Retinal pigment epithelial cell (primary cell): ENCODE data around the gene RFX7.
"Not testable (repeated sequence)": the region's sequence is repeated elsewhere in the genome, so short reads cannot be mapped to it uniquely, and the experiment has no call there.

Source experiments
- DNase-seq: peaks from one replicate; pipeline ENCODE4 v3.0.0-alpha.2; 2010; ENCODE audit warnings: low read depth
- H3K4me3 ChIP-seq: 2 replicates; pipeline ENCODE4 v1.5.1; 2011; ENCODE audit warnings: mild to moderate bottlenecking, low read length, control low read depth, moderate library complexity
- CTCF ChIP-seq: conservative IDR thresholded peaks from 2 replicates; pipeline ENCODE4 v1.5.1; 2011; ENCODE audit warnings: low read depth, low read length, control low read depth, inconsistent platforms

Gene RFX7

GRCh38 chr15:56205061-56205876 is 38.4 kb downstream of the RFX7 start:
- TF ChIP-seq CTCF = no peak
- DNase-seq = no peak
- no peak overlapping the region for H3K4me3 ChIP-seq

GRCh38 chr15:56203312-56203922 is 40.3 kb downstream of the RFX7 start:
- not testable (repeated sequence) for DNase-seq, H3K4me3 ChIP-seq

- no peak overlapping the region for H3K4me3 ChIP-seq
- no peak for TF ChIP-seq CTCF
- no peak for DNase-seq
These were observed 41.0 kb downstream of the RFX7 start for GRCh38 chr15:56202701-56203100.

GRCh38 chr15:56199038-56199437 is 44.6 kb downstream of the RFX7 start:
- no peak for DNase-seq
- no peak overlapping the region for H3K4me3 ChIP-seq
- no peak for TF ChIP-seq CTCF

- TF ChIP-seq CTCF = no peak
- DNase-seq = no peak
- H3K4me3 ChIP-seq = no peak overlapping the region
These were observed 49.6 kb downstream of the RFX7 start for GRCh38 chr15:56194035-56194434.

GRCh38 chr15:56192659-56193442 is 50.8 kb downstream of the RFX7 start:
- no peak for DNase-seq
- TF ChIP-seq CTCF = no peak
- no peak overlapping the region for H3K4me3 ChIP-seq

- H3K4me3 ChIP-seq = no peak overlapping the region
- no peak for TF ChIP-seq CTCF
- DNase-seq = no peak
These were observed 56.0 kb downstream of the RFX7 start for GRCh38 chr15:56187665-56188064.
